Loucy (cell line): ENCODE measurements around the gene AVPR2.

Source experiments
- EZH2phosphoT487 ChIP-seq: fragments of 200-600 bp; IDR thresholded peaks from 2 replicates; pipeline ENCODE4 v1.6.1; 2018; ENCODE audit warnings: antibody characterized with exemption, mild to moderate bottlenecking, moderate library complexity, borderline replicate concordance
- TF ChIP-seq, protein P1 (sequence below): fragments of 200-600 bp; sonication (generic); conservative IDR thresholded peaks from 2 replicates; pipeline ENCODE4 v1.5.1; 2014; ENCODE audit warnings: mild to moderate bottlenecking, antibody characterized with exemption, low read length

DNA sequence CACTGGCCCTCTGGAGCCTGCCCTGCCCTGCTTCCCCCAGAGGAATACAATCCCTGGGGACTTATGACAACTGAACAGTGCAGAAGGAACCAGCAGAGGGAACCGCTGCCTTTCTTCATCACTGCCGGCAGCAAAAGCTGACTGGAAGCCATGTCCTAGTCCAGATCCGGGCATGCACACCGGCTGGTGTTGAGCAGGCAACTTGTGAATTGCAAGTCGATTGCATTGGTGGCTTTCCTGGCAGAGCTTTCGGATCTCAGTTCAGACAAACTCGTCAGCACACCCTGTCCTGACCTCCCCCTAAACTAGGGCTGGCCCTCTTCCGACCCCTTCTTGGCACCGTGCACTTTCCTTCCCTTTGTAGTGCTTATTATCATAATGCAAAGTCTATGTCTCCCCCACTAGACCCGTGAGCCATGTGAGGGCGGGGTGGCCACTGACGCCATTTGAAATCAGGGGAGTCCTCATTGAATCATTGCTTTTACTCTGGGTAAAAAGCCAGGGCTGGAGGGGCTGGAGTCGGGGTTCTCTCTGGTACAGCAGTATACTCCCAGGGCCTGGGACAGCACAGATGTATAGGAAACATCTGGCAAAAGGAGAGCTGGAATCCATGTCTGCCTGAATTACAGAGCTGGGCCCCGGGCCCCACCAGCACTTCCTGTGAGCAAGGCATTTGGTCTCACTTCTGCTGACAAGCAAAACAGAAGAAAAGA lies 19.8 kb downstream of the AVPR2 start:
- TF ChIP-seq, protein P1, sequence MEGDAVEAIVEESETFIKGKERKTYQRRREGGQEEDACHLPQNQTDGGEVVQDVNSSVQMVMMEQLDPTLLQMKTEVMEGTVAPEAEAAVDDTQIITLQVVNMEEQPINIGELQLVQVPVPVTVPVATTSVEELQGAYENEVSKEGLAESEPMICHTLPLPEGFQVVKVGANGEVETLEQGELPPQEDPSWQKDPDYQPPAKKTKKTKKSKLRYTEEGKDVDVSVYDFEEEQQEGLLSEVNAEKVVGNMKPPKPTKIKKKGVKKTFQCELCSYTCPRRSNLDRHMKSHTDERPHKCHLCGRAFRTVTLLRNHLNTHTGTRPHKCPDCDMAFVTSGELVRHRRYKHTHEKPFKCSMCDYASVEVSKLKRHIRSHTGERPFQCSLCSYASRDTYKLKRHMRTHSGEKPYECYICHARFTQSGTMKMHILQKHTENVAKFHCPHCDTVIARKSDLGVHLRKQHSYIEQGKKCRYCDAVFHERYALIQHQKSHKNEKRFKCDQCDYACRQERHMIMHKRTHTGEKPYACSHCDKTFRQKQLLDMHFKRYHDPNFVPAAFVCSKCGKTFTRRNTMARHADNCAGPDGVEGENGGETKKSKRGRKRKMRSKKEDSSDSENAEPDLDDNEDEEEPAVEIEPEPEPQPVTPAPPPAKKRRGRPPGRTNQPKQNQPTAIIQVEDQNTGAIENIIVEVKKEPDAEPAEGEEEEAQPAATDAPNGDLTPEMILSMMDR = peak; percentile 42; the same call in 1 of the 2 replicates
- no peak for TF ChIP-seq EZH2phosphoT487
